SKM-1 treated with dmso at 0.1 percent for 144 hours (cell line): ENCODE results near the gene ANKS3.
A peak's percentile ranks its signal among the peaks of the same experiment; 100 is the strongest.

Experiments
- DNase-seq: peaks from one replicate; lab custom pipeline; 2025; ENCODE audit not compliant: unreplicated experiment; lab: John Stamatoyannopoulos, UW

The ANKS3 gene

GRCh38 chr16:4685776-4686496, 48.1 kb downstream of the ANKS3 start:
- no peak for DNase-seq

GRCh38 chr16:4685292-4685691, 48.8 kb downstream of the ANKS3 start:
- no peak for DNase-seq

GRCh38 chr16:4684763-4685162, 49.3 kb downstream of the ANKS3 start:
- no peak for DNase-seq

- no peak for DNase-seq
Observed at GRCh38 chr16:4684058-4684715, 49.9 kb downstream of the ANKS3 start.

GRCh38 chr16:4683255-4684057, 50.6 kb downstream of the ANKS3 start:
- no peak for DNase-seq

- peak; percentile 31 for DNase-seq
Observed at GRCh38 chr16:4682616-4683254, 51.3 kb downstream of the ANKS3 start.

GRCh38 chr16:4682084-4682591, 51.9 kb downstream of the ANKS3 start:
- DNase-seq = no peak

- DNase-seq = no peak
Observed at GRCh38 chr16:4681471-4682083, 52.5 kb downstream of the ANKS3 start.

- DNase-seq = no peak
Observed at GRCh38 chr16:4680673-4681470, 53.2 kb downstream of the ANKS3 start.

GRCh38 chr16:4679850-4680636, 54.0 kb downstream of the ANKS3 start:
- DNase-seq = peak; percentile 96

- DNase-seq = no peak
Observed at GRCh38 chr16:4679156-4679849, 54.8 kb downstream of the ANKS3 start.

GRCh38 chr16:4678596-4678995, 55.5 kb downstream of the ANKS3 start:
- DNase-seq = no peak

- DNase-seq = no peak
Observed at GRCh38 chr16:4677994-4678393, 56.1 kb downstream of the ANKS3 start.

- no peak for DNase-seq
Observed at GRCh38 chr16:4677390-4677789, 56.7 kb downstream of the ANKS3 start.

GRCh38 chr16:4676831-4677230, 57.2 kb downstream of the ANKS3 start:
- DNase-seq = no peak

GRCh38 chr16:4675864-4676786, 57.9 kb downstream of the ANKS3 start:
- peak; percentile 41 for DNase-seq

GRCh38 chr16:4674926-4675530, 59.0 kb downstream of the ANKS3 start:
- no peak for DNase-seq
